GM12875 (cell line): ENCODE data around the gene MLH3.

Experiments used
- H3K4me3 ChIP-seq: one replicate; pipeline ENCODE4 v1.5.1; 2011; ENCODE audit warnings: low read depth, low read length, control low read depth
- TF ChIP-seq, protein P1 (sequence below): IDR thresholded peaks from 2 replicates; pipeline ENCODE4 v1.5.1; 2011; ENCODE audit warnings: low read depth, mild to moderate bottlenecking, control low read depth, inconsistent platforms, low read length, moderate library complexity, borderline replicate concordance; ENCODE audit not compliant: insufficient read depth

MLH3 gene

DNA sequence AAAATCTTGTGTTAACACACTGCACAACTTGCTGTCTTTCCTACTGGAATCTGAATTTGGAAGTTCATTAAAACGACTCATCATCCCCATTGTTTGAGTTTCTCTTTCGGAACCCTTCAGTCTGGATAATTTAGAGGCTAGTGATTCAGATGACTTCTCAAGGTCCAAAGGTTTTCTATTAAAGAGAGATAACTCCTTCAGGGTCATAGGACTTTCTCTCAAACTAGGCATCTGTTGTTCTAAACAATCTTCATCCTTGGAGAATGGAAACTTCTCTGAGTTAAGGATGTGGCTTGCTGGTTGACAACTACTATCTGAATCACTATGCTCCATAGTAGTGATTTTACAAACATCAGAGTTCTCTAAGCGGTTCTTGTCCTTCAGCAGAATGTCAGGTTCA lies 4.4 kb downstream of the MLH3 start:
- no peak overlapping the region for H3K4me3 ChIP-seq
- TF ChIP-seq, protein P1, sequence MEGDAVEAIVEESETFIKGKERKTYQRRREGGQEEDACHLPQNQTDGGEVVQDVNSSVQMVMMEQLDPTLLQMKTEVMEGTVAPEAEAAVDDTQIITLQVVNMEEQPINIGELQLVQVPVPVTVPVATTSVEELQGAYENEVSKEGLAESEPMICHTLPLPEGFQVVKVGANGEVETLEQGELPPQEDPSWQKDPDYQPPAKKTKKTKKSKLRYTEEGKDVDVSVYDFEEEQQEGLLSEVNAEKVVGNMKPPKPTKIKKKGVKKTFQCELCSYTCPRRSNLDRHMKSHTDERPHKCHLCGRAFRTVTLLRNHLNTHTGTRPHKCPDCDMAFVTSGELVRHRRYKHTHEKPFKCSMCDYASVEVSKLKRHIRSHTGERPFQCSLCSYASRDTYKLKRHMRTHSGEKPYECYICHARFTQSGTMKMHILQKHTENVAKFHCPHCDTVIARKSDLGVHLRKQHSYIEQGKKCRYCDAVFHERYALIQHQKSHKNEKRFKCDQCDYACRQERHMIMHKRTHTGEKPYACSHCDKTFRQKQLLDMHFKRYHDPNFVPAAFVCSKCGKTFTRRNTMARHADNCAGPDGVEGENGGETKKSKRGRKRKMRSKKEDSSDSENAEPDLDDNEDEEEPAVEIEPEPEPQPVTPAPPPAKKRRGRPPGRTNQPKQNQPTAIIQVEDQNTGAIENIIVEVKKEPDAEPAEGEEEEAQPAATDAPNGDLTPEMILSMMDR = no peak

GRCh38 chr14:75046275-75046674 lies 5.0 kb downstream of the MLH3 start:
- TF ChIP-seq, protein P1 = no peak

DNA sequence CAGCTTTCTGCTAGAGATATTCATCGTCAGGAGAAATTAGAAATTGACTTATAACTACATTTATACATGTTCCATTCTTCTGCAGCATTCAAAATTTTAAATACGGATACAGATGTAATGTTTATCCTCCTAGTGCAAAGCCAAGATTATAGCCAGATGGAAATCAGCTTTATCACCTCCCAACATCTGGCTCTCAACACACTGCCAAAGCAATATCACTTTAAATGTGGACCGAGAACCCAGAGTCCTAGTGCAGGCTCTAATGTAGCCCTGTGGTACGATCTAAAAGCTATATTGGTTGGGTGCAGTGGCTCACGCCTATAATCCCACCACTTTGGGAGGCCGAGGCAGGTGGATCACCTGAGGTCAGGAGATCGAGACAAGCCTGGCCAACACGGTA lies 6.5 kb downstream of the MLH3 start:
- H3K4me3 ChIP-seq = no peak overlapping the region
- TF ChIP-seq, protein P1 = no peak

More at GRCh38 chr14:75046275-75046674, 5.0 kb downstream of the MLH3 start:
- H3K4me3 ChIP-seq = no peak overlapping the region

DNA sequence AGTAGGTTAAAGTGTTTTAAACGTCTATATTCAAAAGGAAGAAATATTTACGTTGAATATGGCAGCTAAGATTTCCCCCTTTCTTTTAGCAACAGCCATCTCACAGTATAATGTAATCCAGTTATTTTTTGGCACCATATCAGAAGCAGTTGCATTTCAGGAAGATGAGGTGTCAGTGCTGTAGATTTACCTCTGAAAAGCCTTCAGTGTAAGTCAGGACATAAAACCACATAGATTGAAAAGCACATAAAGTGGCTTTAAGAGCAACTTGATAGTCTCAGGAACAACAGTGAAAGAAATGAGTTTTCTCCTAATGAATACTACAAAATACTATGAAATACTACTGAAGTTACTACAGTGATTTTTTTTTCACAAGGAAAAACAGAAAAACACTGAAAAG lies 6.9 kb downstream of the MLH3 start:
- H3K4me3 ChIP-seq = no peak overlapping the region
- TF ChIP-seq, protein P1 = no peak

DNA sequence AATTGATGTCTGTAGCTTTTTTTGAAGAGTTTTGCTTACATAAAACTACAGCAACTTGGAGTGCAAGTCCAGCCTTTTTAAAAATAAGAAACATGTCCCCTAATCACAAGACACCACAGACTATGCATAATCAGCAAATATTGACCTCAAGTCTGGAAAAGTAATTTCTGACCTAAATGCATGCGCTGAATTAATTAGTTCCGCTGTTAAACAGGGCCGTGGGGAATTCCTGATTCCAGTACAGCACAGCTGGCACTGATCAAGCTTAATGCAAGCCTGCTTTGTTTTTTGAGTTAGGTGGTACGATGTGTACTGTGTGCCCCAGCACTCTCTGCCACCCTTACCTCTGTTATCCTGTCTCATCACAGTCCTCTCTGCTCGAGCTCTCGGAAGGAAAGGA lies 9.2 kb downstream of the MLH3 start:
- no peak overlapping the region for H3K4me3 ChIP-seq
- TF ChIP-seq, protein P1 = no peak

DNA sequence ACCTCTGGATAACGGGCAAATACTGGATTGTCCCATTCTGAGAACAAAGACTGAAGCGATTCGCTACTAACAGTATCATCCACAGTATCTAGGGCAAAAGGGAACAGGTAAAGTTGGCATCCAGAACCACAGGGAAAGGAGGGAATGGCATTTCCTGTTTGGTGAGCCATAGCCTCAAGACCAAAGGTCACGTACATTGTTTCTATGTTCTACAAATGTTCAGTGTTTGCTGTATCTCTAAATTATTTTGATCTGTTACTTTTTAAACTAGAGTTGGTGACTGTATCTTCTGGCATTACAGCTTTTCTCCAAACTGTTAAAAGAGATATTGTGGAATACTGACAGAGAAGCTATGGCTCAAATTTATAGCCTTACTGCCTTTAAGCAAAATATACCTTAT lies 9.7 kb downstream of the MLH3 start:
- no peak overlapping the region for H3K4me3 ChIP-seq
- TF ChIP-seq, protein P1 = no peak

DNA sequence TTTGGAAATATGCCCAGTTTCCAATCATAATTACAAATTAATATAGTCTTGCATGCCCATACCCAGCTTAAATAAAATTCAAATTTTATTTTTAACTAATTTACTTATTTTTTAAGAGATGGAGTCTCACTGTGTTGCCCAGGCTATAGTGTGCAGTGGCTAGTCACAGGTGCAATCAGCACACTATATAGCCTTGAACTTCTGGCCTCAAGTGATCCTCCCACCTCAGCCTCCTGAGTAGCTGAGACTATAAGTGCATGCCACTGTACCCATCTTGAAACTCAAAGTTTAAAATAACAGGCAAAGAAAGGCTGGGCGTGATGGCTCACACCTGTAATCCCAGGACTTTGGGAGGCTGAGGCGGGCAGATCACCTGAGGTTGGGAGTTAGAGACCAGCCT lies 10.3 kb downstream of the MLH3 start:
- no peak overlapping the region for H3K4me3 ChIP-seq
- TF ChIP-seq, protein P1 = no peak
